Right renal cortex interstitium (tissue), 3 donors: ENCODE results near the gene S1PR2. TPM values are rescaled to one million over a fixed set of nuclear protein-coding genes. Genes with fewer than 3 reads are reported as not detected.
A peak's percentile ranks its signal among the peaks of the same experiment; 100 is the strongest.

Experiments used
- DNase-seq, 3 donors: peaks; one replicate each; pipeline ENCODE4 v3.0.0-alpha.2; 2013; ENCODE audit warnings: low read depth in 3 of 3, low spot score in 2 of 3
- polyA plus RNA-seq, 3 donors: library from polyadenylated mRNA; unstranded; fragments of 120-200 nt; gene quantifications; one replicate each; pipeline ENCODE4 v1.2.1, GENCODE V29; 2013; ENCODE audit not compliant: insufficient read length in 3 of 3

S1PR2 gene
- polyA plus RNA-seq, result 10 to 100 TPM in 2 of 3 donors, 1 to 10 TPM in 1; 9.6 to 10.8 (median 10.2) TPM

- DNase-seq, result peak in 2 of 3 donors; percentile 61 to 65
Observed at GRCh38 chr19:10230861-10231611, at the start of gene S1PR2. Gene S1PR2, minus strand, starts transcription at chr19:10231331. Its CDS starts 6,426 bp downstream, at chr19:10224905.

- DNase-seq, result no peak
Observed at GRCh38 chr19:10279737-10280442, 48.8 kb upstream of the S1PR2 start.

GRCh38 chr19:10278935-10279334 is 47.8 kb upstream of the S1PR2 start:
- DNase-seq, result no peak

- no peak for DNase-seq
Observed at GRCh38 chr19:10277795-10278589, 46.9 kb upstream of the S1PR2 start.

- DNase-seq, result no peak
Observed at GRCh38 chr19:10274589-10274988, 43.5 kb upstream of the S1PR2 start.

GRCh38 chr19:10271543-10272086 is 40.5 kb upstream of the S1PR2 start:
- DNase-seq, result no peak

- DNase-seq, result no peak
Observed at GRCh38 chr19:10270616-10271394, 39.7 kb upstream of the S1PR2 start, which contains the start of gene ICAM1. Gene ICAM1, plus strand, starts transcription at chr19:10271120. Its CDS starts 40 bp downstream, at chr19:10271160.

- no peak for DNase-seq
Observed at GRCh38 chr19:10270180-10270615, 39.1 kb upstream of the S1PR2 start.

GRCh38 chr19:10269333-10270179 is 38.4 kb upstream of the S1PR2 start:
- DNase-seq, result no peak

GRCh38 chr19:10268071-10268470 is 36.9 kb upstream of the S1PR2 start:
- no peak for DNase-seq

- DNase-seq, result no peak
Observed at GRCh38 chr19:10266706-10267105, 35.6 kb upstream of the S1PR2 start.

GRCh38 chr19:10262771-10263170 is 31.6 kb upstream of the S1PR2 start:
- no peak for DNase-seq

- no peak for DNase-seq
Observed at GRCh38 chr19:10260141-10260584, 29.0 kb upstream of the S1PR2 start.

- DNase-seq, result peak in 2 of 3 donors; percentile 72 to 80
Observed at GRCh38 chr19:10259162-10259905, 28.2 kb upstream of the S1PR2 start.

GRCh38 chr19:10258080-10258710 is 27.1 kb upstream of the S1PR2 start:
- no peak for DNase-seq

- no peak for DNase-seq
Observed at GRCh38 chr19:10256970-10257615, 26.0 kb upstream of the S1PR2 start.

- no peak for DNase-seq
Observed at GRCh38 chr19:10256551-10256950, 25.4 kb upstream of the S1PR2 start.
